CMK (cell line): ENCODE data around the gene ABCG8.

Experiments used
- DNase-seq: peaks from one replicate; pipeline ENCODE4 v3.0.0-alpha.2; 2010; ENCODE audit warnings: low read depth

Gene ABCG8

GRCh38 chr2:43838560-43839267 lies at the start of gene ABCG8, which contains the start of gene ABCG5:
ABCG8 (plus strand) TSS chr2:43838971; CDS start chr2:43839054, 83 bp downstream.
ABCG5 (minus strand) TSS chr2:43838839; CDS start chr2:43838679, 160 bp downstream.
- no peak for DNase-seq

- DNase-seq: no peak
Observed at GRCh38 chr2:43790147-43790546, 48.6 kb upstream of the ABCG8 start.

GRCh38 chr2:43791035-43791765 lies 47.6 kb upstream of the ABCG8 start:
- no peak for DNase-seq

- no peak for DNase-seq
Observed at GRCh38 chr2:43792653-43793052, 46.1 kb upstream of the ABCG8 start.

- no peak for DNase-seq
Observed at GRCh38 chr2:43794956-43795355, 43.8 kb upstream of the ABCG8 start.

- DNase-seq: no peak
Observed at GRCh38 chr2:43796206-43796605, 42.6 kb upstream of the ABCG8 start.

- DNase-seq: no peak
Observed at GRCh38 chr2:43798300-43798699, 40.5 kb upstream of the ABCG8 start.

- no peak for DNase-seq
Observed at GRCh38 chr2:43800894-43801293, 37.9 kb upstream of the ABCG8 start.

- no peak for DNase-seq
Observed at GRCh38 chr2:43802135-43802534, 36.6 kb upstream of the ABCG8 start.

- DNase-seq: no peak
Observed at GRCh38 chr2:43803113-43803512, 35.7 kb upstream of the ABCG8 start.

GRCh38 chr2:43806719-43807031 lies 32.1 kb upstream of the ABCG8 start:
- DNase-seq: no peak

- DNase-seq: no peak
Observed at GRCh38 chr2:43810452-43810851, 28.3 kb upstream of the ABCG8 start.

- DNase-seq: no peak
Observed at GRCh38 chr2:43810888-43811287, 27.9 kb upstream of the ABCG8 start.

- DNase-seq: no peak
Observed at GRCh38 chr2:43812006-43812405, 26.8 kb upstream of the ABCG8 start.

- DNase-seq: no peak
Observed at GRCh38 chr2:43812947-43813346, 25.8 kb upstream of the ABCG8 start.

- DNase-seq: no peak
Observed at GRCh38 chr2:43814711-43815110, 24.1 kb upstream of the ABCG8 start.

- DNase-seq: no peak
Observed at GRCh38 chr2:43818761-43819160, 20.0 kb upstream of the ABCG8 start.

GRCh38 chr2:43819491-43820163 lies 19.1 kb upstream of the ABCG8 start:
- no peak for DNase-seq

- no peak for DNase-seq
Observed at GRCh38 chr2:43822839-43823238, 15.9 kb upstream of the ABCG8 start.

GRCh38 chr2:43823751-43824150 lies 15.0 kb upstream of the ABCG8 start:
- no peak for DNase-seq

GRCh38 chr2:43824512-43824911 lies 14.3 kb upstream of the ABCG8 start:
- no peak for DNase-seq

GRCh38 chr2:43824951-43825493 lies 13.7 kb upstream of the ABCG8 start:
- no peak for DNase-seq

GRCh38 chr2:43825841-43826240 lies 12.9 kb upstream of the ABCG8 start:
- DNase-seq: no peak
